ENCODE measurements around the gene MPRIP.

MPRIP gene

GRCh38 chr17:17151055-17151454, 108.8 kb downstream of the MPRIP start:
- TF ChIP-seq EP300 (IDR thresholded peaks at IDR 0.05; ENCODE audit: borderline replicate concordance), result no peak
- TF ChIP-seq TEAD4 (IDR thresholded peaks at IDR 0.05), result no peak
- TF ChIP-seq EGR1 (IDR thresholded peaks at IDR 0.05), result no peak
- no peak for TF ChIP-seq CREB1 (IDR thresholded peaks at IDR 0.05; ENCODE audit: low read depth)
- no peak for TF ChIP-seq RAD21 (IDR thresholded peaks at IDR 0.05; ENCODE audit: low read depth)
- no peak for TF ChIP-seq REST (IDR thresholded peaks at IDR 0.05; ENCODE audit: low read depth)
- no peak for TF ChIP-seq TCF12 (IDR thresholded peaks at IDR 0.05; ENCODE audit: low read depth)
- TF ChIP-seq YY1 (IDR thresholded peaks at IDR 0.05; ENCODE audit: low read depth), result no peak
- no peak for TF ChIP-seq USF1 (IDR thresholded peaks at IDR 0.05)
- no peak for TF ChIP-seq ZBTB7A (IDR thresholded peaks at IDR 0.05; ENCODE audit: low read depth)
- TF ChIP-seq MAX (IDR thresholded peaks at IDR 0.05), result no peak
- no peak for TF ChIP-seq FOXM1 (IDR thresholded peaks at IDR 0.05; ENCODE audit: borderline replicate concordance, low read depth)
- TF ChIP-seq NFIC (IDR thresholded peaks at IDR 0.05), result no peak

DNA sequence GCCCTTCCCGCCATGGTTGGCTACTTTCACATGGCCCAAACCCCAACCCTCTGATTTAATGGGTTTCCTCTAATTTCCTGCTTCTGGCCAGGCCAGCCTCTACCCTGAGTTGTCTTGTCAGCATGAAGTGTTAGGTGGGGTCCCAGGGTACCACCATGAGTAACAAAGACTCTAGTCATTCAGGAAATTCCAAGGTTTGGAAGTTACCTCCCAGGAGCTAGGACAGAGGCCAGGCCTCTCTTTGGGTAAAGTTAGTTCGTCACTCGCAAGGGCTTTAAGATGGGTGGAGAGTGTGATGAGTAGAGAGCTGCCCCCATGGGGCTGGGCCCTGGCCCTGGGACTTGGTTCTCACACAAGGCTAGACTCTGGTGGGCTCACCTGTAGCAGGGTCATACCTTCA, 109.3 kb downstream of the MPRIP start:
- TF ChIP-seq TCF12 (IDR thresholded peaks at IDR 0.05; ENCODE audit: low read depth) (no peak), CEBPB (IDR thresholded peaks at IDR 0.05) (no peak), USF1 (IDR thresholded peaks at IDR 0.05) (no peak), MAX (IDR thresholded peaks at IDR 0.05) (0 out of 2 replicates have a peak, but pooled peaks have one; percentile 17)

- TF ChIP-seq ZBTB7A (IDR thresholded peaks at IDR 0.05; ENCODE audit: low read depth) (no peak), EGR1 (IDR thresholded peaks at IDR 0.05) (no peak), TCF12 (IDR thresholded peaks at IDR 0.05; ENCODE audit: low read depth) (peak; percentile 45), EP300 (IDR thresholded peaks at IDR 0.05; ENCODE audit: borderline replicate concordance) (no peak; the same call in 1 of the 2 replicates), REST (IDR thresholded peaks at IDR 0.05; ENCODE audit: low read depth) (no peak), TEAD4 (IDR thresholded peaks at IDR 0.05) (0 out of 2 replicates have a peak, but pooled peaks have one; percentile 42), USF1 (IDR thresholded peaks at IDR 0.05) (no peak), YY1 (IDR thresholded peaks at IDR 0.05; ENCODE audit: low read depth) (no peak), MAX (IDR thresholded peaks at IDR 0.05) (no peak), NFIC (IDR thresholded peaks at IDR 0.05) (peak; percentile 84)
Observed at GRCh38 chr17:17151962-17152361, 109.7 kb downstream of the MPRIP start.

DNA sequence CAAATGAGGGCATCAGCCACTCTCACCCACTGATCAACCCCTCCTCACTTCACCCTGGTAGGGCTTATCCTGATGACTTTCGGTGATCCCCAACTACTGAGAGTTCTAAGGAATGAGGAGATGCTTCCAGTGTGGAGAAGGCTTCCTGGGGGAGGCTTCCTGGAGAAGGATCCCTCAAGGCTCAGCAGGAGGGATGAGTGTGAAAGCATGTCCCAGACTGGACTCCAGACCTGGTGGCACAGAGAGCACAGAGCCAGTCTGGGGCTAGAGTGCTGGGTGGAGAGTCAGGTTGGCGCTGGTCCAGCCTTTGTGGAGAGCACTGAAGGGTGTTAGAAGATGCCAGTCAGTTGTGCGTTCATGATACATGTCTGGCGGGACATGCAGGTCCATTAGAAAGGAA, 110.1 kb downstream of the MPRIP start:
- TF ChIP-seq RAD21 (IDR thresholded peaks at IDR 0.05; ENCODE audit: low read depth), result no peak
- TF ChIP-seq YY1 (IDR thresholded peaks at IDR 0.05; ENCODE audit: low read depth), result no peak
- no peak for TF ChIP-seq MAX (IDR thresholded peaks at IDR 0.05)
- TF ChIP-seq REST (IDR thresholded peaks at IDR 0.05; ENCODE audit: low read depth), result no peak
- TF ChIP-seq CEBPB (IDR thresholded peaks at IDR 0.05), result no peak
- TF ChIP-seq TAF1 (IDR thresholded peaks at IDR 0.05; ENCODE audit: low read depth), result no peak
- no peak for TF ChIP-seq EGR1 (IDR thresholded peaks at IDR 0.05)
- TF ChIP-seq TEAD4 (IDR thresholded peaks at IDR 0.05), result no peak
- TF ChIP-seq ZBTB7A (IDR thresholded peaks at IDR 0.05; ENCODE audit: low read depth), result no peak
- TF ChIP-seq EP300 (IDR thresholded peaks at IDR 0.05; ENCODE audit: borderline replicate concordance), result no peak
- no peak for TF ChIP-seq TCF12 (IDR thresholded peaks at IDR 0.05; ENCODE audit: low read depth)
- no peak; the same call in 1 of the 2 replicates for TF ChIP-seq NFIC (IDR thresholded peaks at IDR 0.05)
- no peak for TF ChIP-seq CREB1 (IDR thresholded peaks at IDR 0.05; ENCODE audit: low read depth)
- TF ChIP-seq FOXM1 (IDR thresholded peaks at IDR 0.05; ENCODE audit: borderline replicate concordance, low read depth), result no peak
- TF ChIP-seq USF1 (IDR thresholded peaks at IDR 0.05), result no peak

Data from Ishikawa (cell line).